ENCODE measurements around the gene MOB3A.

DNA sequence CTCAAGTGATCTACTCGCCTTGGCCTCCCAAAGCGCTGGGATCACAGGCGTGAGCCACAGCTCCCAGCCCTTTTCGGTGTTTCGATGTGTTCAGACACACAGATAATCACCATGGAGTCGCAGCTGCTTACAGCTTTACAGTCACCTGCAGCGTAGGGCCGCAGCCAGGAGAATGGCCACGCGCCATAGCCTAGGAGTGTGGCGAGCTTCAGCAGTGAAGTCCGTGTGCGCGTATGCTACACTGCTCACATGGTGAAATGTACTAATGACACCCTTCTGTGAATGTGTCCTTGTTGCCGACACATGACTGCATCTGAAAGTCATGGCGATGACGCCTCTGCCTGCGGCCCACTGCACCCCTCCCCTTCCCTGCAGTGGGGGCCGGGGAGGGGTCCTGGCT lies 31.6 kb upstream of the MOB3A start:
- TF ChIP-seq, protein P1, sequence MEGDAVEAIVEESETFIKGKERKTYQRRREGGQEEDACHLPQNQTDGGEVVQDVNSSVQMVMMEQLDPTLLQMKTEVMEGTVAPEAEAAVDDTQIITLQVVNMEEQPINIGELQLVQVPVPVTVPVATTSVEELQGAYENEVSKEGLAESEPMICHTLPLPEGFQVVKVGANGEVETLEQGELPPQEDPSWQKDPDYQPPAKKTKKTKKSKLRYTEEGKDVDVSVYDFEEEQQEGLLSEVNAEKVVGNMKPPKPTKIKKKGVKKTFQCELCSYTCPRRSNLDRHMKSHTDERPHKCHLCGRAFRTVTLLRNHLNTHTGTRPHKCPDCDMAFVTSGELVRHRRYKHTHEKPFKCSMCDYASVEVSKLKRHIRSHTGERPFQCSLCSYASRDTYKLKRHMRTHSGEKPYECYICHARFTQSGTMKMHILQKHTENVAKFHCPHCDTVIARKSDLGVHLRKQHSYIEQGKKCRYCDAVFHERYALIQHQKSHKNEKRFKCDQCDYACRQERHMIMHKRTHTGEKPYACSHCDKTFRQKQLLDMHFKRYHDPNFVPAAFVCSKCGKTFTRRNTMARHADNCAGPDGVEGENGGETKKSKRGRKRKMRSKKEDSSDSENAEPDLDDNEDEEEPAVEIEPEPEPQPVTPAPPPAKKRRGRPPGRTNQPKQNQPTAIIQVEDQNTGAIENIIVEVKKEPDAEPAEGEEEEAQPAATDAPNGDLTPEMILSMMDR (IDR thresholded peaks at IDR 0.05; ENCODE audit: low read depth, low read length): no peak
- TF ChIP-seq EZH2phosphoT487 (IDR thresholded peaks at IDR 0.05; ENCODE audit: low read depth): no peak

All from OCI-LY3 (cell line).